Measurements from ENCODE around the gene CLPSL2. TPM values are rescaled to one million over a fixed set of nuclear protein-coding genes. Genes with fewer than 3 reads are reported as not detected.

The CLPSL2 gene
- total RNA-seq, 1 experiment from 2014 or later = 3.4 TPM

DNA sequence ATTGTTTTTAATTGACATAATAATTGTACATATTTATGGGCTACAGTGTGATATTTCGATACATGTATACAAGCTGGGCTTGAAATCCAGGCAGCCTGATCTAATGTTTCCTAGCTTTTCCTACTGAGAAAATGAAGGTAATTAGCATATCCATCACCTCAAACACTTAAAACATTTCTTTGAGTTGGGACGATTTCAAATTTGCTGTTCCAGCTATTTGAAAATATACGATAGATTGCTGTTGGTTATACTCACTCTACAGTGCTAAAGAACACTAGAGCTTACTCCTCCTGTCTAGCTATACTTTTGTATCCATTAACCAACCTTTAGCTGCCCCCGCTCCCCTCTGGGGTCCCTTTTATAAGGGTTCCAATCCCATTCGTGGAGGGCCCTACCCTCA is 33.4 kb downstream of the CLPSL2 start:
- DNase-seq (ENCODE audit: low spot score) (no peak), ATAC-seq (no peak)
- no peak overlapping the region for H3K4me3 Mint-ChIP-seq
- no peaks in the 10 kb centered on the region for H3K9me3 Mint-ChIP-seq
- TF ChIP-seq, protein P1, sequence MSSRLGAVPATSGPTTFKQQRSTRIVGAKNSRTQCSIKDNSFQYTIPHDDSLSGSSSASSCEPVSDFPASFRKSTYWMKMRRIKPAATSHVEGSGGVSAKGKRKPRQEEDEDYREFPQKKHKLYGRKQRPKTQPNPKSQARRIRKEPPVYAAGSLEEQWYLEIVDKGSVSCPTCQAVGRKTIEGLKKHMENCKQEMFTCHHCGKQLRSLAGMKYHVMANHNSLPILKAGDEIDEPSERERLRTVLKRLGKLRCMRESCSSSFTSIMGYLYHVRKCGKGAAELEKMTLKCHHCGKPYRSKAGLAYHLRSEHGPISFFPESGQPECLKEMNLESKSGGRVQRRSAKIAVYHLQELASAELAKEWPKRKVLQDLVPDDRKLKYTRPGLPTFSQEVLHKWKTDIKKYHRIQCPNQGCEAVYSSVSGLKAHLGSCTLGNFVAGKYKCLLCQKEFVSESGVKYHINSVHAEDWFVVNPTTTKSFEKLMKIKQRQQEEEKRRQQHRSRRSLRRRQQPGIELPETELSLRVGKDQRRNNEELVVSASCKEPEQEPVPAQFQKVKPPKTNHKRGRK (CRISPR knock-in tag; IDR thresholded peaks at IDR 0.05; ENCODE audit: borderline replicate concordance) = no peak
- TF ChIP-seq, protein P2, sequence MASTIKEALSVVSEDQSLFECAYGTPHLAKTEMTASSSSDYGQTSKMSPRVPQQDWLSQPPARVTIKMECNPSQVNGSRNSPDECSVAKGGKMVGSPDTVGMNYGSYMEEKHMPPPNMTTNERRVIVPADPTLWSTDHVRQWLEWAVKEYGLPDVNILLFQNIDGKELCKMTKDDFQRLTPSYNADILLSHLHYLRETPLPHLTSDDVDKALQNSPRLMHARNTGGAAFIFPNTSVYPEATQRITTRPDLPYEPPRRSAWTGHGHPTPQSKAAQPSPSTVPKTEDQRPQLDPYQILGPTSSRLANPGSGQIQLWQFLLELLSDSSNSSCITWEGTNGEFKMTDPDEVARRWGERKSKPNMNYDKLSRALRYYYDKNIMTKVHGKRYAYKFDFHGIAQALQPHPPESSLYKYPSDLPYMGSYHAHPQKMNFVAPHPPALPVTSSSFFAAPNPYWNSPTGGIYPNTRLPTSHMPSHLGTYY (CRISPR knock-in tag; IDR thresholded peaks at IDR 0.05) = no peak
- TF ChIP-seq FOXK1 (CRISPR knock-in tag; IDR thresholded peaks at IDR 0.05) (no peak), NR2C2 (CRISPR knock-in tag; IDR thresholded peaks at IDR 0.05) (no peak), OVOL2 (CRISPR knock-in tag; IDR thresholded peaks at IDR 0.05; ENCODE audit: borderline replicate concordance) (no peak), HMGA2 (CRISPR knock-in tag; IDR thresholded peaks at IDR 0.05) (no peak), JUN (CRISPR knock-in tag; IDR thresholded peaks at IDR 0.05) (no peak), ATF1 (CRISPR knock-in tag; IDR thresholded peaks at IDR 0.05) (no peak), FOXP1 (CRISPR knock-in tag; IDR thresholded peaks at IDR 0.05; ENCODE audit: borderline replicate concordance) (no peak), GTF2I (CRISPR knock-in tag; conservative IDR thresholded peaks at IDR 0.05) (no peak)
- TF ChIP-seq, protein P3, sequence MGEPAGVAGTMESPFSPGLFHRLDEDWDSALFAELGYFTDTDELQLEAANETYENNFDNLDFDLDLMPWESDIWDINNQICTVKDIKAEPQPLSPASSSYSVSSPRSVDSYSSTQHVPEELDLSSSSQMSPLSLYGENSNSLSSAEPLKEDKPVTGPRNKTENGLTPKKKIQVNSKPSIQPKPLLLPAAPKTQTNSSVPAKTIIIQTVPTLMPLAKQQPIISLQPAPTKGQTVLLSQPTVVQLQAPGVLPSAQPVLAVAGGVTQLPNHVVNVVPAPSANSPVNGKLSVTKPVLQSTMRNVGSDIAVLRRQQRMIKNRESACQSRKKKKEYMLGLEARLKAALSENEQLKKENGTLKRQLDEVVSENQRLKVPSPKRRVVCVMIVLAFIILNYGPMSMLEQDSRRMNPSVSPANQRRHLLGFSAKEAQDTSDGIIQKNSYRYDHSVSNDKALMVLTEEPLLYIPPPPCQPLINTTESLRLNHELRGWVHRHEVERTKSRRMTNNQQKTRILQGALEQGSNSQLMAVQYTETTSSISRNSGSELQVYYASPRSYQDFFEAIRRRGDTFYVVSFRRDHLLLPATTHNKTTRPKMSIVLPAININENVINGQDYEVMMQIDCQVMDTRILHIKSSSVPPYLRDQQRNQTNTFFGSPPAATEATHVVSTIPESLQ (CRISPR knock-in tag; IDR thresholded peaks at IDR 0.05) = no peak
- TF ChIP-seq, protein P4, sequence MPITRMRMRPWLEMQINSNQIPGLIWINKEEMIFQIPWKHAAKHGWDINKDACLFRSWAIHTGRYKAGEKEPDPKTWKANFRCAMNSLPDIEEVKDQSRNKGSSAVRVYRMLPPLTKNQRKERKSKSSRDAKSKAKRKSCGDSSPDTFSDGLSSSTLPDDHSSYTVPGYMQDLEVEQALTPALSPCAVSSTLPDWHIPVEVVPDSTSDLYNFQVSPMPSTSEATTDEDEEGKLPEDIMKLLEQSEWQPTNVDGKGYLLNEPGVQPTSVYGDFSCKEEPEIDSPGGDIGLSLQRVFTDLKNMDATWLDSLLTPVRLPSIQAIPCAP (CRISPR knock-in tag; IDR thresholded peaks at IDR 0.05) = no peak
- TF ChIP-seq, protein P5, sequence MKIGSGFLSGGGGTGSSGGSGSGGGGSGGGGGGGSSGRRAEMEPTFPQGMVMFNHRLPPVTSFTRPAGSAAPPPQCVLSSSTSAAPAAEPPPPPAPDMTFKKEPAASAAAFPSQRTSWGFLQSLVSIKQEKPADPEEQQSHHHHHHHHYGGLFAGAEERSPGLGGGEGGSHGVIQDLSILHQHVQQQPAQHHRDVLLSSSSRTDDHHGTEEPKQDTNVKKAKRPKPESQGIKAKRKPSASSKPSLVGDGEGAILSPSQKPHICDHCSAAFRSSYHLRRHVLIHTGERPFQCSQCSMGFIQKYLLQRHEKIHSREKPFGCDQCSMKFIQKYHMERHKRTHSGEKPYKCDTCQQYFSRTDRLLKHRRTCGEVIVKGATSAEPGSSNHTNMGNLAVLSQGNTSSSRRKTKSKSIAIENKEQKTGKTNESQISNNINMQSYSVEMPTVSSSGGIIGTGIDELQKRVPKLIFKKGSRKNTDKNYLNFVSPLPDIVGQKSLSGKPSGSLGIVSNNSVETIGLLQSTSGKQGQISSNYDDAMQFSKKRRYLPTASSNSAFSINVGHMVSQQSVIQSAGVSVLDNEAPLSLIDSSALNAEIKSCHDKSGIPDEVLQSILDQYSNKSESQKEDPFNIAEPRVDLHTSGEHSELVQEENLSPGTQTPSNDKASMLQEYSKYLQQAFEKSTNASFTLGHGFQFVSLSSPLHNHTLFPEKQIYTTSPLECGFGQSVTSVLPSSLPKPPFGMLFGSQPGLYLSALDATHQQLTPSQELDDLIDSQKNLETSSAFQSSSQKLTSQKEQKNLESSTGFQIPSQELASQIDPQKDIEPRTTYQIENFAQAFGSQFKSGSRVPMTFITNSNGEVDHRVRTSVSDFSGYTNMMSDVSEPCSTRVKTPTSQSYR (CRISPR knock-in tag; IDR thresholded peaks at IDR 0.05) = no peak
- TF ChIP-seq, protein P6, sequence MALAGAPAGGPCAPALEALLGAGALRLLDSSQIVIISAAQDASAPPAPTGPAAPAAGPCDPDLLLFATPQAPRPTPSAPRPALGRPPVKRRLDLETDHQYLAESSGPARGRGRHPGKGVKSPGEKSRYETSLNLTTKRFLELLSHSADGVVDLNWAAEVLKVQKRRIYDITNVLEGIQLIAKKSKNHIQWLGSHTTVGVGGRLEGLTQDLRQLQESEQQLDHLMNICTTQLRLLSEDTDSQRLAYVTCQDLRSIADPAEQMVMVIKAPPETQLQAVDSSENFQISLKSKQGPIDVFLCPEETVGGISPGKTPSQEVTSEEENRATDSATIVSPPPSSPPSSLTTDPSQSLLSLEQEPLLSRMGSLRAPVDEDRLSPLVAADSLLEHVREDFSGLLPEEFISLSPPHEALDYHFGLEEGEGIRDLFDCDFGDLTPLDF (CRISPR knock-in tag; IDR thresholded peaks at IDR 0.05) = no peak
- TF ChIP-seq, protein P7, sequence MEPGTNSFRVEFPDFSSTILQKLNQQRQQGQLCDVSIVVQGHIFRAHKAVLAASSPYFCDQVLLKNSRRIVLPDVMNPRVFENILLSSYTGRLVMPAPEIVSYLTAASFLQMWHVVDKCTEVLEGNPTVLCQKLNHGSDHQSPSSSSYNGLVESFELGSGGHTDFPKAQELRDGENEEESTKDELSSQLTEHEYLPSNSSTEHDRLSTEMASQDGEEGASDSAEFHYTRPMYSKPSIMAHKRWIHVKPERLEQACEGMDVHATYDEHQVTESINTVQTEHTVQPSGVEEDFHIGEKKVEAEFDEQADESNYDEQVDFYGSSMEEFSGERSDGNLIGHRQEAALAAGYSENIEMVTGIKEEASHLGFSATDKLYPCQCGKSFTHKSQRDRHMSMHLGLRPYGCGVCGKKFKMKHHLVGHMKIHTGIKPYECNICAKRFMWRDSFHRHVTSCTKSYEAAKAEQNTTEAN (CRISPR knock-in tag; IDR thresholded peaks at IDR 0.05) = no peak
- TF ChIP-seq, protein P8, sequence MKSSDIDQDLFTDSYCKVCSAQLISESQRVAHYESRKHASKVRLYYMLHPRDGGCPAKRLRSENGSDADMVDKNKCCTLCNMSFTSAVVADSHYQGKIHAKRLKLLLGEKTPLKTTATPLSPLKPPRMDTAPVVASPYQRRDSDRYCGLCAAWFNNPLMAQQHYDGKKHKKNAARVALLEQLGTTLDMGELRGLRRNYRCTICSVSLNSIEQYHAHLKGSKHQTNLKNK (CRISPR knock-in tag; IDR thresholded peaks at IDR 0.05) = no peak
- TF ChIP-seq, protein P9, sequence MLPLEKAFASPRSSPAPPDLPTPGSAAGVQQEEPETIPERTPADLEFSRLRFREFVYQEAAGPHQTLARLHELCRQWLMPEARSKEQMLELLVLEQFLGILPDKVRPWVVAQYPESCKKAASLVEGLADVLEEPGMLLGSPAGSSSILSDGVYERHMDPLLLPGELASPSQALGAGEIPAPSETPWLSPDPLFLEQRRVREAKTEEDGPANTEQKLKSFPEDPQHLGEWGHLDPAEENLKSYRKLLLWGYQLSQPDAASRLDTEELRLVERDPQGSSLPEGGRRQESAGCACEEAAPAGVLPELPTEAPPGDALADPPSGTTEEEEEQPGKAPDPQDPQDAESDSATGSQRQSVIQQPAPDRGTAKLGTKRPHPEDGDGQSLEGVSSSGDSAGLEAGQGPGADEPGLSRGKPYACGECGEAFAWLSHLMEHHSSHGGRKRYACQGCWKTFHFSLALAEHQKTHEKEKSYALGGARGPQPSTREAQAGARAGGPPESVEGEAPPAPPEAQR (CRISPR knock-in tag; IDR thresholded peaks at IDR 0.05) = no peak
- ChIA-PET CTCF (no interaction called here), POLR2A (no interaction called here)
- H3K4me1 Mint-ChIP-seq = peaks cover 13% of the 10 kb centered on the region
- no peak overlapping the region for H3K27ac Mint-ChIP-seq
- H3K27me3 Mint-ChIP-seq (ENCODE audit: low read depth) = no peaks in the 10 kb centered on the region; the same call in none of the 2 replicates
- no peaks in the 10 kb centered on the region for H3K36me3 Mint-ChIP-seq
